ENCODE data around the gene ACYP2.

- peak in 2 of 6 experiments; percentile 16 to 25 for TF ChIP-seq CTCF (IDR thresholded peaks at IDR 0.05)
- TF ChIP-seq POLR2A (IDR thresholded peaks at IDR 0.05), result peak; percentile 37 to 85
Observed at GRCh38 chr2:54115284-54116137, at the start of gene ACYP2.

Data from Peyer's patch (tissue), 4 donors.